GM18517 (cell line): ENCODE measurements around the gene PLA2G2C.

Experiments
- ATAC-seq: cut with Tn5 transposase; IDR thresholded peaks from one replicate; pipeline ENCODE4 v1.9.1; 2021; ENCODE audit warnings: mild to moderate bottlenecking, moderate library complexity; ENCODE audit not compliant: unreplicated experiment

Gene PLA2G2C

GRCh38 chr1:20209471-20209870 lies 23.2 kb upstream of the PLA2G2C start:
- ATAC-seq: no peak

GRCh38 chr1:20207546-20207945 lies 21.2 kb upstream of the PLA2G2C start:
- no peak for ATAC-seq

GRCh38 chr1:20202166-20202565 lies 15.8 kb upstream of the PLA2G2C start:
- no peak for ATAC-seq

GRCh38 chr1:20200966-20201365 lies 14.6 kb upstream of the PLA2G2C start:
- ATAC-seq: no peak

GRCh38 chr1:20199840-20200239 lies 13.5 kb upstream of the PLA2G2C start:
- ATAC-seq: no peak

GRCh38 chr1:20199403-20199802 lies 13.1 kb upstream of the PLA2G2C start:
- no peak for ATAC-seq

GRCh38 chr1:20198918-20199317 lies 12.6 kb upstream of the PLA2G2C start:
- no peak for ATAC-seq

- no peak for ATAC-seq
These were observed 12.0 kb upstream of the PLA2G2C start for GRCh38 chr1:20198296-20198695.

- ATAC-seq: no peak
These were observed 11.0 kb upstream of the PLA2G2C start for GRCh38 chr1:20197329-20197791.

GRCh38 chr1:20195462-20195780 lies 9.1 kb upstream of the PLA2G2C start:
- no peak for ATAC-seq

GRCh38 chr1:20194757-20195461 lies 8.6 kb upstream of the PLA2G2C start:
- ATAC-seq: no peak

GRCh38 chr1:20194224-20194623 lies 7.9 kb upstream of the PLA2G2C start:
- ATAC-seq: no peak

- no peak for ATAC-seq
These were observed 6.6 kb upstream of the PLA2G2C start for GRCh38 chr1:20192871-20193411.

- ATAC-seq: no peak
These were observed 6.0 kb upstream of the PLA2G2C start for GRCh38 chr1:20192364-20192763.

GRCh38 chr1:20191266-20191825 lies 5.0 kb upstream of the PLA2G2C start:
- no peak for ATAC-seq

- no peak for ATAC-seq
These were observed 4.2 kb upstream of the PLA2G2C start for GRCh38 chr1:20190256-20191160.

- no peak for ATAC-seq
These were observed 3.3 kb upstream of the PLA2G2C start for GRCh38 chr1:20189664-20190063.

GRCh38 chr1:20188455-20188817 lies 2.1 kb upstream of the PLA2G2C start:
- no peak for ATAC-seq

GRCh38 chr1:20187813-20188454 lies 1.6 kb upstream of the PLA2G2C start:
- ATAC-seq: no peak

GRCh38 chr1:20187103-20187812 lies 940 bp upstream of the PLA2G2C start:
- ATAC-seq: no peak
